BE2C (cell line): ENCODE measurements around the gene RRP1.

ENCODE experiments used
- DNase-seq: peaks from one replicate; pipeline ENCODE4 v3.0.0-alpha.2; 2020
- H3K27me3 ChIP-seq: fragments of 250-450 bp; sonication (Bioruptor Pico); 2 replicates; pipeline ENCODE4 v1.5.1; 2020; ENCODE audit warnings: mild to moderate bottlenecking
- H3K36me3 ChIP-seq: fragments of 250-450 bp; sonication (Bioruptor Pico); 2 replicates; pipeline ENCODE4 v1.5.1; 2020; ENCODE audit warnings: mild to moderate bottlenecking
- H3K4me1 ChIP-seq: fragments of 250-450 bp; sonication (Bioruptor Pico); 2 replicates; pipeline ENCODE4 v1.5.1; 2020
- H3K4me3 ChIP-seq: 2 replicates; pipeline ENCODE4 v1.5.1; 2011; ENCODE audit warnings: low read depth, low read length
- H3K9me3 ChIP-seq: fragments of 250-450 bp; sonication (Bioruptor Pico); 2 replicates; pipeline ENCODE4 v1.5.1; 2020
- CTCF ChIP-seq: IDR thresholded peaks from 2 replicates; pipeline ENCODE4 v1.5.1; 2012; ENCODE audit warnings: mild to moderate bottlenecking, low read depth, low read length

The RRP1 gene

DNA sequence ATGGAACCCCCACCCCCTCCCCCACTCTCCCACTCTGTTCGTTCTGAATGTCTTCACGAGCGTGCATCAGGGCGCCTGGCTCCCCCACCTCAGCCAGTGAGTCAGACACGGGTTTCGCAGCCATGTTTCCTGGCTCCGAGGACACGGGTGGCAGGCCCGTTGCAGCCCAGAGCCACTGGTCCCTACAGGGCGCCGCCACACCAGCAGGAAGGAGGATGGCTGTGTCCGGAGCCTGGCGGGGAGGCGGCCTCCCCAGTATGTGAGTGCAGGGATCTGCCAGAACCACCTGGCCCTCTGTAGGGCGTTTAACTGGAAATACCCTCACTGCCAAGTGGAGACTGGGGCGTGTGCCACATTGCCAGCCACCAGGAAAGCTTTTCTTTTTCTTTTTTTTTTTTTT lies 31.8 kb upstream of the RRP1 start:
- TF ChIP-seq CTCF: no peak
- H3K9me3 ChIP-seq: no peaks in the 10 kb centered on the region
- DNase-seq: no peak
- H3K4me3 ChIP-seq: no peak overlapping the region
- peaks cover 19% of the 10 kb centered on the region for H3K36me3 ChIP-seq
- H3K27me3 ChIP-seq: no peaks in the 10 kb centered on the region
- no peaks in the 10 kb centered on the region for H3K4me1 ChIP-seq

DNA sequence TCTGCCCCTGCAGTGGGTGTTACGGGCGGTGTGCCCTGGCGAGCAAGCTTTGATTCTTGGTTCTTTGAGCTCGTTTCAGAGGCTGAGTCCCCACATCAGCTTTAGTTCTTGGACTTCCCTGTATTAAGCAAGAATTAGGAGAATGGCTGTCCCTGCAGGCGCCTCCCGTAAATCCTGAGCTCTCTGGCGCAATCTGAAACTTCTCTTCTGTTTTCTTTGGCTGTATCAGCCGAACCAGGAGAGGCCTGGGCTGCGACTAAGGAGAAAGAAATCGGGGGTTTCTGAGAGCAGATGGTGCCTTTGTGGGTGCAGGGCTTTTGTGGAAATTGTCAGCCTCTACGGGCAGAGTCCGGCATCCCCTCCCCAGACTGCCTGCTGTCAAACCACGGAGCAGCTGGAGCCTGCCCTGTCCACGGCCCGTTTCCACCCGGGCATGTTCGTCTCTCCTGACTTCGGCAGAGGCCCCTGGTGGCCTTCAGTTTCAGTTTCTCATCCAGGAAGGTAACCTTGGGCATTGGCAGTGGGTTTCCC lies 31.2 kb upstream of the RRP1 start:
- Histone ChIP-seq H3K4me1 (no peaks in the 10 kb centered on the region), H3K27me3 (no peaks in the 10 kb centered on the region), H3K9me3 (no peaks in the 10 kb centered on the region), H3K36me3 (peaks cover 16% of the 10 kb centered on the region), H3K4me3 (no peak overlapping the region)
- DNase-seq: no peak
- no peak for TF ChIP-seq CTCF

DNA sequence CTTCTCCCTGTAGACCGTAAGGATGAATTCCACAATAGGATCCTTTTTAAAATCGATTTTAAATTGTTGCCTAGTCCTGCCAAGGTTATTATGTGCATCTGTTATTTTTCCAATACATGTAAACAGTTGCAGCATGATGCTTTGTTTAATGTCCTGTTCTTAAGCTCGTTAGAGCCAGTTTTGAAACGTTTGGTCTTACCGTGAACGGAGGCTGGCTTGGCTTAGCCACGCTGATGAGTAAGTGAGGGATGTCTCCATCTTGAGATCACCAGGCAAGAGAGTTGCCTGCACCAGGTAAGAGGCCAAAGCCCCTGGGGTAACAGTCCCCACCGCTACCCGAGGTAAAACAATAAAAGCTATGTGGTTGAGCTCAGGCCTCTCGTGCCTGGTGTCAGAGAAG lies 30.6 kb upstream of the RRP1 start:
- TF ChIP-seq CTCF: no peak
- H3K4me3 ChIP-seq: no peak overlapping the region
- no peaks in the 10 kb centered on the region for H3K9me3 ChIP-seq
- no peaks in the 10 kb centered on the region for H3K27me3 ChIP-seq
- H3K36me3 ChIP-seq: peaks cover 16% of the 10 kb centered on the region
- H3K4me1 ChIP-seq: no peaks in the 10 kb centered on the region
- no peak for DNase-seq

DNA sequence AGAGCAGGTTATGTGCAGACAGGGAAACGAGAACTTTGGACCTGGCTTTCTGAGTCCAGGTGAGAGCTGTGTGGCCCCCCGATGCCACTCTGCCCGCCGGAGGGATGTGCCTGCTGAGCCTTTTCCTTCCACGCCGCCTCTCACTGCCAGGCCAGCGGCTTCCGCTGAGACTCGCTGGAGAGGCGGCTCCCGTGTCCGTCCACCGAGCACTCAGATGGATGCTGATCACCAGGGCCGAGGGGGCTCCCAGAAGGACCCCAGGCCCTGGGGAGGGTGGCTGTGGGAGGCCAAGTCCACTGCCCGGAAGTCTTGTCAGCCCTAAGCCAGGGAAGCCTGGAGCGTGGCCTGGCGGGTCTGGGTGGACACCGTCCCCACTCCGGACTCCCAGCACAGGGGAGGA lies 29.7 kb upstream of the RRP1 start:
- Histone ChIP-seq H3K27me3 (no peaks in the 10 kb centered on the region), H3K4me3 (no peak overlapping the region), H3K4me1 (no peaks in the 10 kb centered on the region), H3K9me3 (no peaks in the 10 kb centered on the region), H3K36me3 (peaks cover 15% of the 10 kb centered on the region)
- no peak for DNase-seq
- TF ChIP-seq CTCF: no peak

DNA sequence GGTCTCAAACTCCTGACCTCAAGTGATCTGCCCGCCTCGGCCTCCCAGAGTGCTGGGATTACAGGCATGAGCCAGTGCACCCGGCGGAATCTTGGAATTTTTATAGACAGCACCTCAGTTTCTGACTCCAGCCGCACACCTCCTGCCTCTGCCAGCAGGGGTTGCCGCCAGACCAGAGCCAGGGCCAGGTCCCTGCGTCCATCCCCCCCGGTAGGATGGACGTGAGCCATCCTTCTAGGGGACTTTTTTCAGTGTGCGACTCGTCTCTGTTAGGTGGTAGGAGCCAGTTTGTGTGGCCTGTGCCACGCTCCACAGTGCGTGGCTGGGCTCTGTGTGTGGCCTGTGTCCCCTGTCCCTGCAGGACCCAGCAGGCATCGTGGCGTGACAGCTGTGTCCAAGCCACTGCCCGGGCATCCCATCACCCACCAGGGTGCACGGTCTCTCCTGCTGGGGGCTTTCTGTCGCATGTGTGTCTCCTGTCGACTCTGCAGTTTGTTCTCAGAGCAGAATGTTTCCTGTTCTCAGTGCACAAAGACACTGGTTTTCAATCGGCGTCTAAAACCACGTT lies 28.9 kb upstream of the RRP1 start:
- TF ChIP-seq CTCF: no peak
- DNase-seq: no peak
- peaks cover 9% of the 10 kb centered on the region for H3K36me3 ChIP-seq
- no peak overlapping the region for H3K4me3 ChIP-seq
- no peaks in the 10 kb centered on the region for H3K9me3 ChIP-seq
- H3K27me3 ChIP-seq: no peaks in the 10 kb centered on the region
- H3K4me1 ChIP-seq: no peaks in the 10 kb centered on the region

DNA sequence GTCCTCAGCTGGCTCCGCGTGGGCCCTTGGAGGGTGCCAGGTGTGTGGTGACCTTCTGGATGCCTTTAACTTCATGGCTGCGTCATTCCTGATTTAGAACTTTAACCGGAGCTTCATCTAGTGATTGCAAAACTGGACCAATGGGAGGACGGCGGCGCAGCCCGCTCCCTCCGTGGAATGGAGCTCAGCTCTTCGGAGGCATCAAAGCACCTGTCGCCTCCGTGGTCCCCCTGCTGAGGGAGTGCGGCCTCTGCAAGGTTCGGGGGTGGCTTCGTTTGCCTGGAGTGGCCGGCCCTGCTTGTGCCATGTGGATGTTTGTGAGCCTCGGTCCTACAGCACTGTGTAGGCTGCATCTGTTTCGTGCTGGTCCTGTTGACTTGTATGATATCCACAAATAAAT lies 27.5 kb upstream of the RRP1 start:
- H3K36me3 ChIP-seq: peaks cover 3% of the 10 kb centered on the region
- H3K4me1 ChIP-seq: no peaks in the 10 kb centered on the region
- no peak for TF ChIP-seq CTCF
- DNase-seq: no peak
- no peaks in the 10 kb centered on the region for H3K9me3 ChIP-seq
- H3K4me3 ChIP-seq: no peak overlapping the region
- H3K27me3 ChIP-seq: no peaks in the 10 kb centered on the region
